ENCODE data around the gene CALR3.

Gene CALR3

DNA sequence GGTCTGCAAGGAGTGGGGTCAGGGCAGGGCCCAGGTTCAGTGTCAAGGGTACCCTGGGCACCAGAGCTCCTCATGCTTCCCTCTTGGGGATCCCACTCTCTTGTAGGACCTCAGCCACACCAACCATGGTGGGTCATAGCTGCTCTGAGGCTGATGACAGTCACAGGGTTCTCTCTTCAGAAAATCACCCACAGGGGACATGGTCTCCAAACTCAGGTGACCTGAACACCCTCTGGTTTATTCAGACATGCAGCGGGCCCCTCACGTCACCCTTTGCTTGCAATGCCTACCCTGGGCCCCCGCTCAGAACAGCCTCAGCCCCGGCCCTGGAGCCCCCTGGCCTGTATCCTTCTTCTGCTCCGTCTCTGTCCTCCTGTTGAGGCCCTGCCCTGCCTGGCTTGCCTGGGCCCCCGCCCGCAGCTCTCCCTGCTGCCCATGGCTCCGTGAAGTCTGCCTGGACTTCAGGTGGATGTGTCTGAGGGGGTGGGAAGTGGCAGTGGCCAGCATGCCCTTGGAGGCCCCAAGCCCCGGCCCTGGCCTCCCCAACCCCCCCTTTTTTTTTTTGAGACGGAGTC, 25.8 kb upstream of the CALR3 start:
- TF ChIP-seq, protein P1, sequence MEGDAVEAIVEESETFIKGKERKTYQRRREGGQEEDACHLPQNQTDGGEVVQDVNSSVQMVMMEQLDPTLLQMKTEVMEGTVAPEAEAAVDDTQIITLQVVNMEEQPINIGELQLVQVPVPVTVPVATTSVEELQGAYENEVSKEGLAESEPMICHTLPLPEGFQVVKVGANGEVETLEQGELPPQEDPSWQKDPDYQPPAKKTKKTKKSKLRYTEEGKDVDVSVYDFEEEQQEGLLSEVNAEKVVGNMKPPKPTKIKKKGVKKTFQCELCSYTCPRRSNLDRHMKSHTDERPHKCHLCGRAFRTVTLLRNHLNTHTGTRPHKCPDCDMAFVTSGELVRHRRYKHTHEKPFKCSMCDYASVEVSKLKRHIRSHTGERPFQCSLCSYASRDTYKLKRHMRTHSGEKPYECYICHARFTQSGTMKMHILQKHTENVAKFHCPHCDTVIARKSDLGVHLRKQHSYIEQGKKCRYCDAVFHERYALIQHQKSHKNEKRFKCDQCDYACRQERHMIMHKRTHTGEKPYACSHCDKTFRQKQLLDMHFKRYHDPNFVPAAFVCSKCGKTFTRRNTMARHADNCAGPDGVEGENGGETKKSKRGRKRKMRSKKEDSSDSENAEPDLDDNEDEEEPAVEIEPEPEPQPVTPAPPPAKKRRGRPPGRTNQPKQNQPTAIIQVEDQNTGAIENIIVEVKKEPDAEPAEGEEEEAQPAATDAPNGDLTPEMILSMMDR (IDR thresholded peaks at IDR 0.05; ENCODE audit: insufficient read depth, missing control alignments): no peak
- no peak for DNase-seq (ENCODE audit: insufficient read length, low spot score)
- FAIRE-seq: no peak

DNA sequence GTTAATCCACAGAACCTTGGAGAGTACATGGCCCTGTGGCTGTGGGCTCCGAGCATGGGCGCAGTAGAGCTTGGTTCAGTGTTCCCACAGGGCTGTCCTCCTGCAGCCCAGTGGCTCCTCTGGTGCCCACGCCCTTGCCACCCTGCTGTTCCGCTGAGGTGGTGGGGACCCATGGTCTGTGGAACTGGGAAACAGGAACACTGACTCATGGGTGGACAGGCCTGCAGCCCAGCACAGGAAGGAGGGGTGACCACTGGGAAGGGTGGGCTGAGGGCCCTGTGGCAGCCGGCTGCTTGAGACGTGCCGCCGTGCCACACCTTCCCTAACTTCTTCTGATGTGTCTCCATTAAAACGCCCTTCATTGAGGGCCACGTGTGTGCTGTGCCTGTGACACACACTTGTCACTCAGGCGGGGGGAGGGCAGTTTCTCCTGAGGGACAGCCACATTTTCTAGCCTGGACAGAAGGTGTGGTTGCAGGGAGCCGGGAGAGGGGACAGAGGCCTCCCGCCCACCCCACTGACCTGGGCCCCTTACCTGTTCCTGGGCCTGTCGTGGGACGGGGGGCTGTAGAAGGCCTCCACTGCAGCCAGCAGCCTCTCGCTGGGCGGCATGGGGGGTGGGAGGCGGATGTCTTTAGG, 25.1 kb upstream of the CALR3 start:
- TF ChIP-seq, protein P1 (IDR thresholded peaks at IDR 0.05; ENCODE audit: insufficient read depth, missing control alignments): no peak
- FAIRE-seq: no peak
- no peak for DNase-seq (ENCODE audit: insufficient read length, low spot score)

DNA sequence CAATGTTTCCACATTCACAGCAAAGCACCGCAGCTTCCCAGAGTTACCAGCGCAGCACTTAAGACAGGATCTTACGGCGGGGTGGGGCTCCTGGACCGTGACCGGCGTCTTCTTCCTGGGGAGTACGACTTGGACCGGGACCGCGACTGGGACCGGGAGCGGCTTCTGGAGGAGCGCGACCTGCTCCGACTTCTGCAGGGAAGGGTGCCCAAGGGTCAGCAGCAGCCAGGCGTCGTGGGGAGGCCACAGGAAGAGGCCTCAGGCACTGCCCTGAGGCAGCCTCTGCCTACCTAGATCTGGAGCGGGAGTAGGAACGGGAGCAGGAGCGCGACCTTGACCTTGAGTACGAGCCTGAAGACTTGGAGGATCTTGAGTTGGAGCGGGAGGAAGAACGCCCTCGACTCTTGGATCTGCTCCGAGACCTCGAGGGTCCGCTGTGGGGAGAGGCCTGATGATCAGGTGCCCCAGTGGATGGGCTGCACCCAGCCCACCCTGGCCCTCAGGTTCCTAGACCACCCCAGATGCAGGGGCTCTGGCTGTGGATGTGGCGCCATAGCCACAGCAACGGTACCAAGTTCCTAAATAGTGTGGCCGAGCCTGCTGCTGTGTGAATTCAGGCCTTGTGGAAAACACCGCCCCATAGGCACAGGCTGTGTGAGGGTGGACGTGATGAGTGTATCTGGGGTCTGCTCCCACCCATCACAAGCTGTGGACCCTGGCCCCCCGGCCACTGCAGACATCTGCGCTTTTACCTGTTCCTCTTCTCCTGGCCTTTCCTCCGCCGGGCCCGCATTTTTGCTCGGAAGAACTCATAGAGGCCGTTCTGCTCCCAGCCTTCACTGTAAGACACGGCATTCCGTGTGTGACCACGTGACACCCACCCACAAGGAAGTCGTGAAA, 24.4 kb upstream of the CALR3 start:
- no peak for DNase-seq (ENCODE audit: insufficient read length, low spot score)
- FAIRE-seq: no peak

DNA sequence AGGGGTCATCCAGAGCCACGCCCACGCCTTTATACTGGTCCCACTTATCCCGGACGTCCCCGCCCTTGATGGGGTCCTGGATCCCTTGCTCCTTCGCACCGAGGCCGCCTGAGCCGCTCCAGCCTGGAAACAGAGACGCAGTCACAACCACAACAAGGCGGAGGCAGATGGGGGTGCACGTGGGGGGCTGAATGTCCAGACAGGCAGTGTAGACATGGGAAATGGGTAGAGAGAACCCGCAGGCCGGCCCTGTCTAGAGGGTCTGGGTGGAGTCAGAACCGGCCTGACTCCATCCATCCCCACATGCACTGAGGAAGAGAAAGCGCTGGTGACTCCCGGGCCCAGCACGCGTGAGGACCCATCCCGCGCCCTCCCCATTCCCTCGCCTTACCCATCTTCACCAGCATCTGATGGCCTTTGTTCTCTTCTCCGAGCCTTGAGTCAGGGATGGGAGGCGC, 23.3 kb upstream of the CALR3 start:
- TF ChIP-seq, protein P1 (IDR thresholded peaks at IDR 0.05; ENCODE audit: insufficient read depth, missing control alignments): no peak
- no peak for FAIRE-seq
- no peak for DNase-seq (ENCODE audit: insufficient read length, low spot score)

More for the DNA sequence above, 24.4 kb upstream of the CALR3 start:
- TF ChIP-seq, protein P1 (IDR thresholded peaks at IDR 0.05; ENCODE audit: insufficient read depth, missing control alignments): no peak

DNA sequence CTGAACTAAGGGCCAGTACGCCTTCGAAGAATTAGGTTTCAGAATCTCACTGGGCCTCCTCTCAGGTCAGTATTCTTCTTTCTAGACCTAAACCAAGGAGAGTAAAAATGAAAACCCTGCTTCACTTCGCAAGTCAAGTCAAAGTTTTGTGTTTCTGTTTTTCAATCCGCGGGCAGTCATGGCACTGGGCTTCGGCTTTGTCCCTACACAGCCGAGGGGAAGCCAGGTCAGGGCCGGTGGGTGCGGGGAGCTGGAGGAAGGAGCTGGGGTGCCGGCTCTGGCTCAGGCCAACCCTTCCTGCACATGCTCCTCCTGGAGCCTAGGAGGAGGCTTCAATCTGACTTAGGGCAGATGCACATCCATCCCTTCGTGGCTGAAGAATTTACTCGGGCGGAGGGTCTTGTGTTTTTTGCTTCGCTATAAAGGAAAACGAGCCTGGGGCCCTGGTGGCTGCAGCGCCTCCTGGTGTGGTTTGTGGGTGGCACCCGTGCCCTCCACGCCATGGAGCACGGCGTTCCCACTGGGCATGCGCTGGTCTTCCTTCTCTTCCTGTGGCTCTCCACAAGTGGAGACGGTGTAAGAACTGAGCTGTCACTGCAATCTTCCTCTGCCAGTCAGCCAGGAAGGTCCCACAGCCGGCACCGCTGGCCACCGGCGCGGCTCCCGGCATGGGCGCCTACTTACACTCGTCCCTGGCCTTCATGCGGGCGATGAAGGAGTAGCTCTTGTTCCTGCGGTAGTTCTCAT, 22.7 kb upstream of the CALR3 start:
- FAIRE-seq (no peak), DNase-seq (ENCODE audit: insufficient read length, low spot score) (no peak)
- TF ChIP-seq, protein P1 (IDR thresholded peaks at IDR 0.05; ENCODE audit: insufficient read depth, missing control alignments): no peak

DNA sequence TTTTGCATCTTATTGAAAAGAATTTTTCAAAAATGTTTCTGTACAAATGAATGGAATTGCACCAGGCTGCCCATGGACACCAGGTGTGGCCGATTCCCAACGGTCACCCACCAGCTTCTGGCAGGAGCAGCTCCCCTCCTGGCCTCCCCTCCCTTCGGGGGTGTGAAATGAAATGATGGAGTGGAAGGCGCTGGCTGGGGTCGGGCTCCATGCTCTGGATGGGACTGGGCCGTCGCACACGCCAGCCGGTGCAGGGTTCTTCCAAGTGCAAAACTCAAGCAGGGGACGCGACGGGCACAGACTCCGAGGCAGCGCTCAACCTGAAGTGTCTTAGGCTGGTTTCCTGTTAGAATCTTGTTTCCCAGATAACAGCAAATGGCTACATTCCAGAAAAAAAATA, 22.1 kb upstream of the CALR3 start:
- TF ChIP-seq, protein P1 (IDR thresholded peaks at IDR 0.05; ENCODE audit: insufficient read depth, missing control alignments): no peak
- DNase-seq (ENCODE audit: insufficient read length, low spot score) (no peak), FAIRE-seq (no peak)
